ENCODE measurements around the gene ADGRG3.

GRCh38 chr16:57728336-57729181 lies 60.5 kb downstream of the ADGRG3 start:
- no peak for TF ChIP-seq CTCF (CRISPR knock-in tag; IDR thresholded peaks at IDR 0.05)
- no peak for TF ChIP-seq MATR3 (CRISPR knock-in tag; IDR thresholded peaks at IDR 0.05)
- no peak for TF ChIP-seq TP53 (CRISPR knock-in tag; conservative IDR thresholded peaks at IDR 0.05)
- TF ChIP-seq MAZ (IDR thresholded peaks at IDR 0.05; ENCODE audit: borderline replicate concordance, low read depth, low read length): no peak
- no peak for TF ChIP-seq MAZ (CRISPR knock-in tag; IDR thresholded peaks at IDR 0.05; ENCODE audit: low read depth)
- TF ChIP-seq SIN3A (IDR thresholded peaks at IDR 0.05; ENCODE audit: borderline replicate concordance, low read depth, low read length): no peak
- TF ChIP-seq, protein P1, sequence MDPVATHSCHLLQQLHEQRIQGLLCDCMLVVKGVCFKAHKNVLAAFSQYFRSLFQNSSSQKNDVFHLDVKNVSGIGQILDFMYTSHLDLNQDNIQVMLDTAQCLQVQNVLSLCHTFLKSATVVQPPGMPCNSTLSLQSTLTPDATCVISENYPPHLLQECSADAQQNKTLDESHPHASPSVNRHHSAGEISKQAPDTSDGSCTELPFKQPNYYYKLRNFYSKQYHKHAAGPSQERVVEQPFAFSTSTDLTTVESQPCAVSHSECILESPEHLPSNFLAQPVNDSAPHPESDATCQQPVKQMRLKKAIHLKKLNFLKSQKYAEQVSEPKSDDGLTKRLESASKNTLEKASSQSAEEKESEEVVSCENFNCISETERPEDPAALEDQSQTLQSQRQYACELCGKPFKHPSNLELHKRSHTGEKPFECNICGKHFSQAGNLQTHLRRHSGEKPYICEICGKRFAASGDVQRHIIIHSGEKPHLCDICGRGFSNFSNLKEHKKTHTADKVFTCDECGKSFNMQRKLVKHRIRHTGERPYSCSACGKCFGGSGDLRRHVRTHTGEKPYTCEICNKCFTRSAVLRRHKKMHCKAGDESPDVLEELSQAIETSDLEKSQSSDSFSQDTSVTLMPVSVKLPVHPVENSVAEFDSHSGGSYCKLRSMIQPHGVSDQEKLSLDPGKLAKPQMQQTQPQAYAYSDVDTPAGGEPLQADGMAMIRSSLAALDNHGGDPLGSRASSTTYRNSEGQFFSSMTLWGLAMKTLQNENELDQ (CRISPR knock-in tag; IDR thresholded peaks at IDR 0.05; ENCODE audit: borderline replicate concordance): no peak
- no peak for TF ChIP-seq MED8 (CRISPR knock-in tag; IDR thresholded peaks at IDR 0.05; ENCODE audit: insufficient replicate concordance)

Data from HepG2 (cell line).